Measurements from ENCODE around the gene FGD6.

DNA sequence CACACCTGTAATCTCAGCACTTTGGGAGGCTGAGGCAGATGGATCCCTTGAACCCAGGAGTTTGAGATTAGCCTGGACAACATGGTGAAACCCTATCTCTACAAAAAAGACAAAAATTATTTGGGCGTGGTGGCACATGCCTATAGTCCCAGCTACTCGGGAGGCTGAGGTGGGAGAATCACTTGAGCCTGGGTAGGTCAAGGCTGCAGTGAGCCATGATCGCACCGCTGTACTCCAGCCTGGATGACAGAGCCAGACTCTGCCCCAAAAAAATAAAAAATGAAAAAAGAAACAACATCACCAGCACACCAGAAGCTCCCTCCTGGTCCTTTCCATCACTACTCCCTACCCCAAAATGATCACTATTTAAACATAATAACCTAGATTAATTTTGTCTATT, 2.9 kb upstream of the FGD6 start:
- TF ChIP-seq, protein P1, sequence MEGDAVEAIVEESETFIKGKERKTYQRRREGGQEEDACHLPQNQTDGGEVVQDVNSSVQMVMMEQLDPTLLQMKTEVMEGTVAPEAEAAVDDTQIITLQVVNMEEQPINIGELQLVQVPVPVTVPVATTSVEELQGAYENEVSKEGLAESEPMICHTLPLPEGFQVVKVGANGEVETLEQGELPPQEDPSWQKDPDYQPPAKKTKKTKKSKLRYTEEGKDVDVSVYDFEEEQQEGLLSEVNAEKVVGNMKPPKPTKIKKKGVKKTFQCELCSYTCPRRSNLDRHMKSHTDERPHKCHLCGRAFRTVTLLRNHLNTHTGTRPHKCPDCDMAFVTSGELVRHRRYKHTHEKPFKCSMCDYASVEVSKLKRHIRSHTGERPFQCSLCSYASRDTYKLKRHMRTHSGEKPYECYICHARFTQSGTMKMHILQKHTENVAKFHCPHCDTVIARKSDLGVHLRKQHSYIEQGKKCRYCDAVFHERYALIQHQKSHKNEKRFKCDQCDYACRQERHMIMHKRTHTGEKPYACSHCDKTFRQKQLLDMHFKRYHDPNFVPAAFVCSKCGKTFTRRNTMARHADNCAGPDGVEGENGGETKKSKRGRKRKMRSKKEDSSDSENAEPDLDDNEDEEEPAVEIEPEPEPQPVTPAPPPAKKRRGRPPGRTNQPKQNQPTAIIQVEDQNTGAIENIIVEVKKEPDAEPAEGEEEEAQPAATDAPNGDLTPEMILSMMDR (IDR thresholded peaks at IDR 0.05) = no peak
- no peak for TF ChIP-seq POLR2A (IDR thresholded peaks at IDR 0.05)

Measured in breast epithelium (tissue), 3 donors.